ENCODE data around the gene MACROD2.

MACROD2 gene

GRCh38 chr20:14375416-14375985, 380.2 kb downstream of the MACROD2 start:
- in situ Hi-C loops (cut with MboI; ENCODE audit: low sequenced_read_pairs, unreplicated experiment) = no loop called here
- no peak for TF ChIP-seq CTCF (IDR thresholded peaks at IDR 0.05; ENCODE audit: borderline replicate concordance, control extremely low read depth, extremely low read depth, insufficient read depth, missing control alignments)

GRCh38 chr20:14378326-14378725, 383.0 kb downstream of the MACROD2 start:
- in situ Hi-C loops (cut with MboI; ENCODE audit: low sequenced_read_pairs, unreplicated experiment) = no loop called here
- no peak for DNase-seq (ENCODE audit: low spot score)
- no peak for TF ChIP-seq CTCF (IDR thresholded peaks at IDR 0.05; ENCODE audit: borderline replicate concordance, control extremely low read depth, extremely low read depth, insufficient read depth, missing control alignments)

More at GRCh38 chr20:14375416-14375985, 380.2 kb downstream of the MACROD2 start:
- DNase-seq (ENCODE audit: low spot score) = no peak

GRCh38 chr20:14383335-14383734, 388.0 kb downstream of the MACROD2 start:
- in situ Hi-C loops (cut with MboI; ENCODE audit: low sequenced_read_pairs, unreplicated experiment) = no loop called here
- TF ChIP-seq CTCF (IDR thresholded peaks at IDR 0.05; ENCODE audit: borderline replicate concordance, control extremely low read depth, extremely low read depth, insufficient read depth, missing control alignments) = no peak
- DNase-seq (ENCODE audit: low spot score) = no peak

DNA sequence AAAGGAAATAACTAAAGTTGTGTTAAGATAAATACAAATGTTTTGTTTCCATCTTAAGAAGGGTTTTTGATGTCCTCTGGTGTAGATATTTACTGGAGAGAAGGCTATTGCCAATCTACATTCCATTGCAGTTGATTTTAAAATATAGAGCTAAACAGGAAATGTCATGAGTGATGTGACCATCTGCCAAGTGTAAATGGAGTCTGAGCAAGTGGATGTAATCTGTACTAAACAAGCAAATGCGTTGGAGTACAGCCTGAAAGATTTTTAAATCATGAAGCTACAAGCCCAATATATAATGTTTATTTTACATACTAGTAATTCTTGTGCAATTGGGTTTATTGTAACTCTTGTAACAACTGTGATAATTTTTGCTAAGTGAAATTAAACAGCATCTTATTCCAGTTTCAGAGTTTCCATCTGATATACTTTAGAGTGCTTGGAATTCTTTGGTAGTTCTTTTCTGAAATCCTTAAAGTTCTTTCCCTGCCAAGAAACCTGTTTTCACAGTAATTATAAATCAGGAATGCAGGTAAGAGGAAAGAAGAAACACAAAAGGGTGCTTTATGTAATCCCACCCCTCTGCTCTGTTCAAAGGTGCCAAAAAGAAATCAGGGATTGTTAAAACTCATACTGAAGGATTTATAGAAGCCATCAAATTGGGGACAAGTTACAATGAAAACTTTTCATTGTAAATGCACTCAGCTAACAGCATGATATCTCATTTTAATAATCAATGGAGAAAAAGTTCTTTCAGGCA, 389.3 kb downstream of the MACROD2 start:
- no peak for TF ChIP-seq CTCF (IDR thresholded peaks at IDR 0.05; ENCODE audit: borderline replicate concordance, control extremely low read depth, extremely low read depth, insufficient read depth, missing control alignments)
- no peak for DNase-seq (ENCODE audit: low spot score)
- in situ Hi-C loops (cut with MboI; ENCODE audit: low sequenced_read_pairs, unreplicated experiment) = no loop called here

GRCh38 chr20:14385176-14385740, 389.9 kb downstream of the MACROD2 start:
- no peak for TF ChIP-seq CTCF (IDR thresholded peaks at IDR 0.05; ENCODE audit: borderline replicate concordance, control extremely low read depth, extremely low read depth, insufficient read depth, missing control alignments)
- in situ Hi-C loops (cut with MboI; ENCODE audit: low sequenced_read_pairs, unreplicated experiment) = no loop called here
- DNase-seq (ENCODE audit: low spot score) = no peak

GRCh38 chr20:14386726-14387125, 391.4 kb downstream of the MACROD2 start:
- in situ Hi-C loops (cut with MboI; ENCODE audit: low sequenced_read_pairs, unreplicated experiment) = no loop called here

More at GRCh38 chr20:14386726-14387125, 391.4 kb downstream of the MACROD2 start:
- no peak for DNase-seq (ENCODE audit: low spot score)
- TF ChIP-seq CTCF (IDR thresholded peaks at IDR 0.05; ENCODE audit: borderline replicate concordance, control extremely low read depth, extremely low read depth, insufficient read depth, missing control alignments) = no peak

All from GM13976 (cell line).